Neuronal stem cell (in vitro differentiated cells): ENCODE results near the gene AXIN1.
A peak's percentile ranks its signal among the peaks of the same experiment; 100 is the strongest.

Source experiments
- DNase-seq: peaks from one replicate; pipeline ENCODE4 v3.0.0-alpha.2; 2013; ENCODE audit warnings: low spot score
- H2AFZ ChIP-seq: one replicate; pipeline ENCODE4 v1.6.1; 2013; ENCODE audit warnings: mild to moderate bottlenecking, low read length, inconsistent platforms
- H2AK5ac ChIP-seq: 2 replicates; pipeline ENCODE4 v1.6.1; 2013; ENCODE audit warnings: low read depth, mild to moderate bottlenecking, inconsistent platforms, low read length, moderate library complexity, mixed read lengths
- H2BK120ac ChIP-seq: 2 replicates; pipeline ENCODE4 v1.6.1; 2013; ENCODE audit warnings: low read depth, mild to moderate bottlenecking, inconsistent platforms, low read length, moderate library complexity, mixed read lengths
- H2BK12ac ChIP-seq: one replicate; pipeline ENCODE4 v1.6.1; 2013; ENCODE audit warnings: low read length, inconsistent platforms
- H2BK15ac ChIP-seq: 2 replicates; pipeline ENCODE4 v1.6.1; 2013; ENCODE audit warnings: mild to moderate bottlenecking, low read length, inconsistent platforms, mixed read lengths
- H2BK5ac ChIP-seq: one replicate; pipeline ENCODE4 v1.6.1; 2013; ENCODE audit warnings: inconsistent platforms, mild to moderate bottlenecking, low read length, moderate library complexity
- H3K14ac ChIP-seq: one replicate; pipeline ENCODE4 v1.6.1; 2013; ENCODE audit warnings: low read length, inconsistent platforms
- H3K18ac ChIP-seq: 2 replicates; pipeline ENCODE4 v1.6.1; 2013; ENCODE audit warnings: low read length, inconsistent platforms
- H3K23ac ChIP-seq: 2 replicates; pipeline ENCODE4 v1.6.1; 2013; ENCODE audit warnings: low read depth, mild to moderate bottlenecking, mixed read lengths, low read length, inconsistent platforms; ENCODE audit not compliant: poor library complexity
- H3K27ac ChIP-seq: replicated peaks from 3 replicates; pipeline ENCODE4 v1.5.1; 2013; ENCODE audit warnings: low read length, inconsistent platforms
- H3K27me3 ChIP-seq, 3 experiments: 2 replicates each; pipeline ENCODE4 v1.6.1; 2013; ENCODE audit warnings: low read length in 3 of 3, mild to moderate bottlenecking in 2 of 3, inconsistent platforms in 1 of 3, low read depth in 1 of 3, mixed read lengths in 1 of 3, moderate library complexity in 1 of 3; ENCODE audit not compliant: control insufficient read depth in 3 of 3, insufficient read depth in 3 of 3
- H3K36me3 ChIP-seq, 2 donors: replicated peaks in 1 of 2; 2 replicates each; pipeline ENCODE4 v1.6.1; 2013; ENCODE audit warnings: low read length in 2 of 2; ENCODE audit not compliant: control insufficient read depth in 2 of 2, insufficient read depth in 2 of 2
- H3K4ac ChIP-seq: 2 replicates; pipeline ENCODE4 v1.6.1; 2013; ENCODE audit warnings: inconsistent platforms, mild to moderate bottlenecking, low read length, moderate library complexity
- H3K4me1 ChIP-seq, 2 donors: 1 replicate in 1 of 2; 2 replicates in 1 of 2; pipeline ENCODE4 v1.6.1; 2013; ENCODE audit warnings: low read length in 2 of 2, low read depth in 1 of 2; ENCODE audit not compliant: control insufficient read depth in 2 of 2, insufficient read depth in 1 of 2
- H3K4me2 ChIP-seq: one replicate; pipeline ENCODE4 v1.6.1; 2013; ENCODE audit warnings: mild to moderate bottlenecking, low read length, inconsistent platforms; ENCODE audit not compliant: insufficient read depth, poor library complexity, severe bottlenecking
- H3K4me3 ChIP-seq, 2 donors: 2 replicates each; pipeline ENCODE4 v1.5.1; 2013; ENCODE audit warnings: low read length in 2 of 2, mild to moderate bottlenecking in 2 of 2, inconsistent platforms in 1 of 2, moderate library complexity in 1 of 2
- H3K79me1 ChIP-seq: one replicate; pipeline ENCODE4 v1.6.1; 2013; ENCODE audit warnings: low read depth, mild to moderate bottlenecking, inconsistent platforms, low read length, moderate library complexity
- H3K9ac ChIP-seq: one replicate; pipeline ENCODE4 v1.6.1; 2013; ENCODE audit warnings: mild to moderate bottlenecking, low read depth, low read length, inconsistent platforms; ENCODE audit not compliant: poor library complexity
- H3K9me3 ChIP-seq, 2 donors: replicated peaks in 1 of 2; 2 replicates each; pipeline versions ENCODE3 to v1.6.1; 2013; ENCODE audit warnings: low read length in 2 of 2, mild to moderate bottlenecking in 2 of 2, inconsistent platforms in 1 of 2, low read depth in 1 of 2, mixed read lengths in 1 of 2, moderate library complexity in 1 of 2; ENCODE audit not compliant: control insufficient read depth in 2 of 2, insufficient read depth in 1 of 2
- H4K8ac ChIP-seq: one replicate; pipeline ENCODE4 v1.6.1; 2013; ENCODE audit warnings: low read depth, mild to moderate bottlenecking, inconsistent platforms, low read length, moderate library complexity
- H4K91ac ChIP-seq: one replicate; pipeline ENCODE4 v1.6.1; 2013; ENCODE audit warnings: low read length, low read depth, mild to moderate bottlenecking, inconsistent platforms; ENCODE audit not compliant: poor library complexity
- WGBS, 2 donors: extraction: QIAGEN DNeasy Blood & Tissue Kit; methylation state at CpG; one replicate each; pipeline ENCODE4 v1.1.7; 2013; ENCODE audit warnings: missing lambda C conversion rate in 2 of 2, mixed read lengths in 1 of 2; ENCODE audit not compliant: insufficient read length in 2 of 2, insufficient replicate concordance in 1 of 2; ENCODE audit errors: extremely low coverage in 2 of 2; 5-methylcytosine and 5-hydroxymethylcytosine counted together

The AXIN1 gene

DNA sequence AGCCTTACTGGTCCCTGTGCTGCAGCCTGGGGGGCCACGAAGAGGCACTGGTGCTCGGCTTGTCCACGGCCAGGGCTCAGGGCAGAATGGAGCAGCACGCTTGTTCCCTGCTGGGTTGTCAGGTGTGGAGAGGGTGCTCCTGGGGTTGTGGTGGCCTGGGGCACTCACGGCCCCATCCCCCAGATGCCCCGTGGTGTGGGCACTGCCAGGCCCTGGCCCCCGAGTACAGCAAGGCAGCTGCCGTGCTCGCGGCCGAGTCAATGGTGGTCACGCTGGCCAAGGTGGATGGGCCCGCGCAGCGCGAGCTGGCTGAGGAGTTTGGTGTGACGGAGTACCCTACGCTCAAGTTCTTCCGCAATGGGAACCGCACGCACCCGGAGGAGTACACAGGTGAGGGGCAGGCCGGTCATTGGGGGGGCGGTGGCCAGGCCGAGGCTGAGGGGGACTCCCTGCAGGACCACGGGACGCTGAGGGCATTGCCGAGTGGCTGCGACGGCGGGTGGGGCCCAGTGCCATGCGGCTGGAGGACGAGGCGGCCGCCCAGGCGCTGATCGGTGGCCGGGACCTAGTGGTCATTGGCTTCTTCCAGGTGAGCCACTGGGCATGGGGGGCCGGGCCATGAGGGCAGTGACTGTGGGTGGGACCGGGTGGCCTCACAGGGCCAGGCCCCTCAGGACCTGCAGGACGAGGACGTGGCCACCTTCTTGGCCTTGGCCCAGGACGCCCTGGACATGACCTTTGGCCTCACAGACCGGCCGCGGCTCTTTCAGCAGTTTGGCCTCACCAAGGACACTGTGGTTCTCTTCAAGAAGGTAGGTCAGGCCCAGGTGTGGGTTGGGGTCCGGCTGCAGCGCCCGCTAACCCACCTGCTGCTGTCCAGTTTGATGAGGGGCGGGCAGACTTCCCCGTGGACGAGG, 68.1 kb downstream of the AXIN1 start:
- Histone ChIP-seq H3K4me3 (peak overlapping the region in 1 of 2 donors; percentile 51), H3K36me3 (peaks cover 11 to 32% of the 10 kb centered on the region in 2 donors), H3K27ac (no peak overlapping the region), H4K91ac (no peak overlapping the region), H3K4ac (peak overlapping the region; percentile 66), H2BK12ac (no peak overlapping the region), H3K79me1 (no peaks in the 10 kb centered on the region), H3K18ac (no peak overlapping the region), H2AK5ac (no peak overlapping the region), H2BK15ac (no peak overlapping the region), H2BK120ac (no peak overlapping the region), H3K4me2 (no peak overlapping the region), H2BK5ac (no peak overlapping the region), H3K23ac (peak overlapping the region; percentile 73), H3K14ac (peak overlapping the region; percentile 84), H3K27me3 (peaks cover 0 to 33% (median 22%) of the 10 kb centered on the region in 3 experiments), H3K9me3 (peaks cover 5 to 10% of the 10 kb centered on the region in 2 donors), H3K4me1 (no peaks in the 10 kb centered on the region), H3K9ac (no peak overlapping the region), H2AFZ (no peak overlapping the region), H4K8ac (no peak overlapping the region)
- no CpG with 5 or more reads among the region's 52 CpGs for WGBS, 2 donors
- DNase-seq = no peak

DNA sequence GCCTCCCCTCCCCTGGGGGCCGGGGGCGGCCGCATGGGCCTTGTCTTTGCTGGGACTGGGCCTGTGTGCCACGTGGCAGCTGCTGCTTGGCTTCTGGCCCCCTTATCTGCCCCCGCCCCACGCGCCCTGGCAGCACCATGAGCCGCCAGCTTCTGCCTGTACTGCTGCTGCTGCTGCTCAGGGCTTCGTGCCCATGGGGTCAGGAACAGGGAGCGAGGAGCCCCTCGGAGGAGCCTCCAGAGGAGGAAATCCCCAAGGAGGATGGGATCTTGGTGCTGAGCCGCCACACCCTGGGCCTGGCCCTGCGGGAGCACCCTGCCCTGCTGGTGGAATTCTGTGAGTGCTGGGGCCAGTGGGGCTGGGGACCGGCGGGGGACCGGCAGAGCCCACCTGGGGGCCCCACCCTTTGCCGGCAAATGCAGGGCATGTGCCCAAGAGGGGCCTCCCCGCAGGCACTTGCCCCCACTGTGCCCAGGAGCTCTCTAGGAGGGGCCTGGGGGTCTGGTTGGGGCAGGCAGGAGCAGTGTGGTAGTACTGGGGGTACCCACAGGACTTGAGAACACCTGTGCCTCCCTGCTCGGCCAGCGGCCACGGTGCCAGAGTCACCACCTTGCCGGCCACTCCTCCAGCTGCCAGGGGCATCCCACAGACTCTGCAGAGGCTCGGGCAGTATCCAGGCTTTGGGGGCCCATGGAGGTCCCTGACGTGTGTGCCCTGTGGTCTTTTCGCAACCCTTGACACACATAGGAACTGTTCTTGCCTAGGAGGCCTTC, 69.3 kb downstream of the AXIN1 start, which contains the start of gene PDIA2:
Gene PDIA2 (plus strand): TSS at position 132 of the 773 bp plus-strand sequence. CDS start 6 bp downstream, at position 138.
- Histone ChIP-seq H3K9ac (peak within 1 kb of the TSS; percentile 44), H3K36me3 (peaks cover 11 to 20% of the 10 kb centered on the region in 2 donors), H3K4me3 (no peak within 1 kb of the TSS), H3K14ac (peak within 1 kb of the TSS; percentile 84), H4K91ac (no peak within 1 kb of the TSS), H3K27me3 (peaks cover 2 to 45% (median 35%) of the 10 kb centered on the region in 3 experiments), H2BK5ac (peak within 1 kb of the TSS; percentile 66), H3K18ac (peak within 1 kb of the TSS; percentile 57), H4K8ac (no peak within 1 kb of the TSS), H3K9me3 (peaks cover 5 to 10% of the 10 kb centered on the region in 2 donors), H2BK12ac (no peak within 1 kb of the TSS), H2BK15ac (no peak within 1 kb of the TSS), H3K79me1 (no peaks in the 10 kb centered on the region), H3K4me1 (no peaks in the 10 kb centered on the region), H3K4me2 (no peak within 1 kb of the TSS), H2AK5ac (peak within 1 kb of the TSS; percentile 56), H3K4ac (no peak within 1 kb of the TSS), H3K23ac (peak within 1 kb of the TSS; percentile 65), H2BK120ac (no peak within 1 kb of the TSS), H3K27ac (no peak within 1 kb of the TSS), H2AFZ (no peak within 1 kb of the TSS)
- no CpG with 5 or more reads among the region's 25 CpGs for WGBS, 2 donors
- no peak for DNase-seq

DNA sequence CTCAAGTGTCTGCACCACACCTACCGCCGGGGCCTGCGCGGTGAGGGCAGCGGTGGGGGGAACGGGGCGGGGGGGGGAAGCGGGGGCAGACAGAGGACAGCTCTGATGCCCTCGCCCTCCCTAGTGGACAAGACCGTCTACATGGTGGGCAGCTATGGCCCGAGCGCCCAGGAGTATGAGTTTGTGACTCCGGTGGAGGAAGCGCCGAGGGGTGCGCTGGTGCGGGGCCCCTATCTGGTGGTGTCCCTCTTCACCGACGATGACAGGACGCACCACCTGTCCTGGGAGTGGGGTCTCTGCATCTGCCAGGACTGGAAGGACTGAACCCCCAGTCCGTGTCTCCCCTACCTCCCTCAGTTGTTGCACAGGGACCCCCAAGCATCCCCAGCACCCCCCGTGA, 70.0 kb downstream of the AXIN1 start:
- no peak overlapping the region for H3K9ac ChIP-seq
- H2BK5ac ChIP-seq = peak overlapping the region; percentile 66
- no peak overlapping the region for H3K4me3 ChIP-seq
- H2BK12ac ChIP-seq = no peak overlapping the region
- H3K4ac ChIP-seq = no peak overlapping the region
- DNase-seq = no peak
- no peak overlapping the region for H2AFZ ChIP-seq
- no peak overlapping the region for H3K23ac ChIP-seq
- H3K36me3 ChIP-seq = peaks cover 7 to 12% of the 10 kb centered on the region in 2 donors
- H2BK120ac ChIP-seq = no peak overlapping the region
- H3K27me3 ChIP-seq = peaks cover 2 to 46% (median 35%) of the 10 kb centered on the region in 3 experiments
- H3K18ac ChIP-seq = no peak overlapping the region
- no peaks in the 10 kb centered on the region for H3K79me1 ChIP-seq
- H2AK5ac ChIP-seq = peak overlapping the region; percentile 28
- no peak overlapping the region for H3K14ac ChIP-seq
- WGBS, 2 donors = no CpG with 5 or more reads among the region's 22 CpGs
- H4K8ac ChIP-seq = no peak overlapping the region
- peaks cover 5 to 10% of the 10 kb centered on the region in 2 donors for H3K9me3 ChIP-seq
- no peak overlapping the region for H4K91ac ChIP-seq
- no peak overlapping the region for H3K27ac ChIP-seq
- no peaks in the 10 kb centered on the region for H3K4me1 ChIP-seq
- H2BK15ac ChIP-seq = no peak overlapping the region
- no peak overlapping the region for H3K4me2 ChIP-seq
